Neural cell (in vitro differentiated cells): ENCODE data around the gene CHTF18. TPM values are rescaled to one million over a fixed set of nuclear protein-coding genes. Genes with fewer than 3 reads are reported as not detected.

ENCODE experiments used
- H2AFZ ChIP-seq: fragments of 200-600, 300-800 bp; sonication (generic), shearing (Covaris generic); 2 replicates; pipeline ENCODE4 v1.6.0; 2014; ENCODE audit warnings: low read depth, mild to moderate bottlenecking, antibody characterized with exemption, low read length, moderate library complexity
- H3F3A ChIP-seq: fragments of 200-600 bp; shearing (Covaris generic); 2 replicates; pipeline ENCODE4 v1.6.1; 2016; ENCODE audit warnings: mild to moderate bottlenecking, moderate library complexity, mixed read lengths, antibody characterized with exemption, low read length; ENCODE audit not compliant: insufficient read depth, poor library complexity, severe bottlenecking
- H3K27ac ChIP-seq: fragments of 200-600, 300-800 bp; sonication (generic), shearing (Covaris generic); 2 replicates; pipeline ENCODE4 v1.5.1; 2014; ENCODE audit warnings: mild to moderate bottlenecking, low read length, moderate library complexity
- H3K27me3 ChIP-seq: fragments of 300-800, 200-600 bp; sonication (generic), shearing (Covaris generic); 2 replicates; pipeline ENCODE4 v1.6.0; 2014; ENCODE audit warnings: mild to moderate bottlenecking, low read depth, low read length, moderate library complexity; ENCODE audit not compliant: insufficient read depth
- H3K36me3 ChIP-seq: fragments of 300-800, 200-600 bp; sonication (generic), shearing (Covaris generic); 2 replicates; pipeline ENCODE4 v1.5.1; 2014; ENCODE audit warnings: mild to moderate bottlenecking, antibody characterized with exemption, low read length, moderate library complexity; ENCODE audit not compliant: insufficient read depth
- H3K4me2 ChIP-seq: fragments of 300-800, 200-600 bp; sonication (generic), shearing (Covaris generic); 2 replicates; pipeline ENCODE4 v1.6.0; 2014; ENCODE audit warnings: mild to moderate bottlenecking, low read length
- H3K4me3 ChIP-seq: fragments of 300-800, 200-600 bp; sonication (generic), shearing (Covaris generic); 2 replicates; pipeline ENCODE4 v1.5.1; 2014; ENCODE audit warnings: mild to moderate bottlenecking, low read length, moderate library complexity
- H3K79me2 ChIP-seq: fragments of 200-600 bp; shearing (Covaris generic); replicated peaks from 2 replicates; pipeline ENCODE4 v1.6.0; 2014; ENCODE audit warnings: mild to moderate bottlenecking, low read length, moderate library complexity; ENCODE audit not compliant: insufficient read depth
- H3K9ac ChIP-seq: fragments of 300-800, 200-600 bp; sonication (generic), shearing (Covaris generic); 2 replicates; pipeline ENCODE4 v1.6.1; 2016; ENCODE audit warnings: mild to moderate bottlenecking, low read length, mixed read lengths
- H3K9me2 ChIP-seq: fragments of 200-600 bp; shearing (Covaris generic); 2 replicates; pipeline ENCODE4 v1.6.1; 2016; ENCODE audit warnings: mild to moderate bottlenecking, low read length, mixed read lengths; ENCODE audit not compliant: insufficient read depth
- H3K9me3 ChIP-seq: fragments of 200-600, 300-800 bp; sonication (generic), shearing (Covaris generic); 2 replicates; pipeline ENCODE4 v1.6.1; 2016; ENCODE audit warnings: mild to moderate bottlenecking, mixed run types, low read length, moderate library complexity, mixed read lengths
- H4K20me1 ChIP-seq: fragments of 200-600 bp; shearing (Covaris generic); 2 replicates; pipeline ENCODE4 v1.6.1; 2016; ENCODE audit warnings: mild to moderate bottlenecking, mixed run types; ENCODE audit not compliant: insufficient read depth
- EP300 ChIP-seq: fragments of 450-650 bp; conservative IDR thresholded peaks from 2 replicates; pipeline ENCODE4 v1.6.1; 2014; ENCODE audit warnings: antibody characterized with exemption, mild to moderate bottlenecking, moderate library complexity; ENCODE audit not compliant: poor library complexity, severe bottlenecking
- EZH2 ChIP-seq: fragments of 200-600, 300-800 bp; shearing (Covaris generic), sonication (generic); IDR thresholded peaks from 2 replicates; pipeline ENCODE4 v1.6.1; 2014; ENCODE audit warnings: antibody characterized with exemption, low read length, borderline replicate concordance, mild to moderate bottlenecking; ENCODE audit not compliant: insufficient read depth, poor library complexity, severe bottlenecking
- MXI1 ChIP-seq: fragments of 450-650 bp; conservative IDR thresholded peaks from 2 replicates; pipeline ENCODE4 v1.6.1; 2014; ENCODE audit warnings: antibody characterized with exemption, mild to moderate bottlenecking; ENCODE audit not compliant: poor library complexity, severe bottlenecking
- POLR2AphosphoS5 ChIP-seq: IDR thresholded peaks from 2 replicates; pipeline ENCODE4 v1.6.1; 2012
- RAD21 ChIP-seq: fragments of 450-650 bp; conservative IDR thresholded peaks from 2 replicates; pipeline ENCODE4 v1.6.1; 2014; ENCODE audit warnings: antibody characterized with exemption, mild to moderate bottlenecking, moderate library complexity
- SMC3 ChIP-seq: fragments of 450-650 bp; conservative IDR thresholded peaks from 2 replicates; pipeline ENCODE4 v1.6.1; 2014; ENCODE audit warnings: antibody characterized with exemption, mild to moderate bottlenecking, moderate library complexity; ENCODE audit not compliant: poor library complexity
- TAF1 ChIP-seq: IDR thresholded peaks from 2 replicates; pipeline ENCODE4 v1.6.1; 2012; ENCODE audit warnings: low read depth
- polyA plus RNA-seq: library from polyadenylated mRNA; depleted of rRNA; stranded (reverse); fragments of >200 nt; gene quantifications from 2 replicates; pipeline ENCODE4 v1.2.3, GENCODE V29; 2014
- TF ChIP-seq, protein P1 (sequence below): fragments of 450-650 bp; IDR thresholded peaks from 2 replicates; pipeline ENCODE4 v1.5.1; 2014; ENCODE audit warnings: antibody characterized with exemption, mild to moderate bottlenecking, moderate library complexity; ENCODE audit not compliant: poor library complexity, severe bottlenecking
- TF ChIP-seq, protein P2 (sequence below): IDR thresholded peaks from 2 replicates; pipeline ENCODE4 v1.6.1; 2012; ENCODE audit warnings: borderline replicate concordance

The CHTF18 gene
- polyA plus RNA-seq, 1 donor from 2014 or later = 31.2 TPM

DNA sequence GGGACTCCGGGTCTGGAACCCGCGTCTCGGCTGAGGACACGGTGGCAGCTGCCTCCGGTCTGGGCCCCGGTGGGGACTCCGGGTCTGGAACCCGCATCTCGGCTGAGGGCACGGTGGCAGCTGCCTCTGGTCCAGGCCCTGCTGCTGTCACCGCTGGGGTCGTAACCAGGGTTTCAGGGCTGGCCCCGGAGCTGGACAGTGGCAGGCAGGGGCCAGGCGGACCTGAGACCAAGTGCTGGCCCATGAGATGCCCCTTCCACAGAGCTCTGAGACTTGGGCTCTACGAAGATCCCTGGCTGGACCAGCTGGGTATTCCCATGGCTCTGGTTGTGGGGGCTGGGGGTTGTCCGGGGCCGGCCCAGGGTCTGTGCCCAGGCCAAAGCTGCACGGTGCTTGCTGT, 4.0 kb upstream of the CHTF18 start:
- Histone ChIP-seq H3K4me3 (no peak overlapping the region), H3K9me2 (no peaks in the 10 kb centered on the region), H3K9me3 (no peaks in the 10 kb centered on the region), H3K27ac (no peak overlapping the region), H3K9ac (no peak overlapping the region), H3K27me3 (no peaks in the 10 kb centered on the region), H2AFZ (no peak overlapping the region), H4K20me1 (no peaks in the 10 kb centered on the region), H3F3A (no peaks in the 10 kb centered on the region), H3K4me2 (no peak overlapping the region), H3K79me2 (peaks cover 8% of the 10 kb centered on the region), H3K36me3 (no peaks in the 10 kb centered on the region)
- no peak for TF ChIP-seq SMC3

DNA sequence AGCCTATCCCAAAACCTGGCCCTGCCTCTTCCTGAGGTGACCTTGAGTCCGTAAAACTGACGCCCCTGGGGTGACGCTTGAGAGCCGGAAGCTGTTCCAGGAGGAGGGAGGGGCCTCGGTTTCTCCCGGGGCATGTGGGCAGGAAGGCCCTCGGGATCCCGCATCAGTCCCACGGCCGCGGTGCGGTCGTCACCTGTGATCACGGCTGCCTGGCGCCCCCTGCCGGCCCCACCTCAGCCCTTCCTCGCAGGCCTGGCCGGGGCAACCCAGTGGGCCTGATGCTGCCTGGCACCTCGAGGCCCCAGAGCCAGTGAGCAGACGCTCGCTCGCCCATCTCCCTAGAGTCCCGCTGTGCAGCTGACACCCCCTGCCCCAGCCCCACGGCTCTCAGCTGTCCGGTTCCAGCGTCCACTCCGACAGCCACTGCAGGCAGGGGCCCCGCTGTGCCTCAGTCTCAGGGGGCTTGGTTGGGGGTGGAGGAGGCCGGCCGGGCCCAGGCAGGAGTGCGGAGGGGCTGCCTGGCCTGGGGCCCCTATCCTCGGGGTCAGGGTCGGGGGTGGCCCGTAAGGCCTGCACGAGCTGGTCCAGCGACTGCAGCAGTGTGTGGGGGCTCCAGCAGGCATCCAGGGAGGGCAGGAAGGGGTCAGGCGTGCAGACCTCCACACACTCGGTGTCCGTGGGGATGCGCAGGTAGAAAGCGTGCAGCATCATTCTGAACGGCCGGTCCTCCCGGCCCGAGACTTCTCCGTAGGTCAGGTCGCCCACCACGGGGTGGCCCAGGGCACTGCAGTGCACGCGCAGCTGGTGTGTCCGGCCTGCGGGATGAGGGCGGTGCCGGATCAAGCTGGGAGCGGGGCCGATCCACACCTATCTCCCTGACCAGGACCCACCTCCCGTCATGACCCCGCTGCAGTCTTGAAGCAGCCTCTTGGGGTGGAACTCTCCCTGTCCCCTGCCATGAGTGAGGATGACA, 2.6 kb upstream of the CHTF18 start:
- H3K36me3 ChIP-seq = no peaks in the 10 kb centered on the region
- no peak overlapping the region for H3K4me3 ChIP-seq
- no peak overlapping the region for H3K4me2 ChIP-seq
- H3K9me2 ChIP-seq = no peaks in the 10 kb centered on the region
- no peaks in the 10 kb centered on the region for H4K20me1 ChIP-seq
- TF ChIP-seq, protein P1, sequence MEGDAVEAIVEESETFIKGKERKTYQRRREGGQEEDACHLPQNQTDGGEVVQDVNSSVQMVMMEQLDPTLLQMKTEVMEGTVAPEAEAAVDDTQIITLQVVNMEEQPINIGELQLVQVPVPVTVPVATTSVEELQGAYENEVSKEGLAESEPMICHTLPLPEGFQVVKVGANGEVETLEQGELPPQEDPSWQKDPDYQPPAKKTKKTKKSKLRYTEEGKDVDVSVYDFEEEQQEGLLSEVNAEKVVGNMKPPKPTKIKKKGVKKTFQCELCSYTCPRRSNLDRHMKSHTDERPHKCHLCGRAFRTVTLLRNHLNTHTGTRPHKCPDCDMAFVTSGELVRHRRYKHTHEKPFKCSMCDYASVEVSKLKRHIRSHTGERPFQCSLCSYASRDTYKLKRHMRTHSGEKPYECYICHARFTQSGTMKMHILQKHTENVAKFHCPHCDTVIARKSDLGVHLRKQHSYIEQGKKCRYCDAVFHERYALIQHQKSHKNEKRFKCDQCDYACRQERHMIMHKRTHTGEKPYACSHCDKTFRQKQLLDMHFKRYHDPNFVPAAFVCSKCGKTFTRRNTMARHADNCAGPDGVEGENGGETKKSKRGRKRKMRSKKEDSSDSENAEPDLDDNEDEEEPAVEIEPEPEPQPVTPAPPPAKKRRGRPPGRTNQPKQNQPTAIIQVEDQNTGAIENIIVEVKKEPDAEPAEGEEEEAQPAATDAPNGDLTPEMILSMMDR = peak; percentile 78
- TF ChIP-seq RAD21 (peak; percentile 79), EP300 (no peak), POLR2AphosphoS5 (no peak), MXI1 (no peak), TAF1 (no peak), EZH2 (no peak), SMC3 (peak; percentile 81)
- TF ChIP-seq, protein P2, sequence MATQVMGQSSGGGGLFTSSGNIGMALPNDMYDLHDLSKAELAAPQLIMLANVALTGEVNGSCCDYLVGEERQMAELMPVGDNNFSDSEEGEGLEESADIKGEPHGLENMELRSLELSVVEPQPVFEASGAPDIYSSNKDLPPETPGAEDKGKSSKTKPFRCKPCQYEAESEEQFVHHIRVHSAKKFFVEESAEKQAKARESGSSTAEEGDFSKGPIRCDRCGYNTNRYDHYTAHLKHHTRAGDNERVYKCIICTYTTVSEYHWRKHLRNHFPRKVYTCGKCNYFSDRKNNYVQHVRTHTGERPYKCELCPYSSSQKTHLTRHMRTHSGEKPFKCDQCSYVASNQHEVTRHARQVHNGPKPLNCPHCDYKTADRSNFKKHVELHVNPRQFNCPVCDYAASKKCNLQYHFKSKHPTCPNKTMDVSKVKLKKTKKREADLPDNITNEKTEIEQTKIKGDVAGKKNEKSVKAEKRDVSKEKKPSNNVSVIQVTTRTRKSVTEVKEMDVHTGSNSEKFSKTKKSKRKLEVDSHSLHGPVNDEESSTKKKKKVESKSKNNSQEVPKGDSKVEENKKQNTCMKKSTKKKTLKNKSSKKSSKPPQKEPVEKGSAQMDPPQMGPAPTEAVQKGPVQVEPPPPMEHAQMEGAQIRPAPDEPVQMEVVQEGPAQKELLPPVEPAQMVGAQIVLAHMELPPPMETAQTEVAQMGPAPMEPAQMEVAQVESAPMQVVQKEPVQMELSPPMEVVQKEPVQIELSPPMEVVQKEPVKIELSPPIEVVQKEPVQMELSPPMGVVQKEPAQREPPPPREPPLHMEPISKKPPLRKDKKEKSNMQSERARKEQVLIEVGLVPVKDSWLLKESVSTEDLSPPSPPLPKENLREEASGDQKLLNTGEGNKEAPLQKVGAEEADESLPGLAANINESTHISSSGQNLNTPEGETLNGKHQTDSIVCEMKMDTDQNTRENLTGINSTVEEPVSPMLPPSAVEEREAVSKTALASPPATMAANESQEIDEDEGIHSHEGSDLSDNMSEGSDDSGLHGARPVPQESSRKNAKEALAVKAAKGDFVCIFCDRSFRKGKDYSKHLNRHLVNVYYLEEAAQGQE = no peak
- no peak overlapping the region for H3K9ac ChIP-seq
- peaks cover 9% of the 10 kb centered on the region for H3K79me2 ChIP-seq
- H3K9me3 ChIP-seq = no peaks in the 10 kb centered on the region
- no peaks in the 10 kb centered on the region for H3F3A ChIP-seq
- no peak overlapping the region for H2AFZ ChIP-seq
- no peak overlapping the region for H3K27ac ChIP-seq
- H3K27me3 ChIP-seq = no peaks in the 10 kb centered on the region
